HEK293 (cell line): Measurements from ENCODE around the gene HRC.
A peak's percentile ranks its signal among the peaks of the same experiment; 100 is the strongest.

Experiments
- BCL11A ChIP-seq: fragments of 450-650 bp; formaldehyde crosslinking; IDR thresholded peaks from 2 replicates; pipeline ENCODE4 v1.5.1; 2016; ENCODE audit warnings: low read depth, missing biosample characterization, missing genetic modification characterization
- BCL11B ChIP-seq: fragments of 450-650 bp; formaldehyde crosslinking; IDR thresholded peaks from 2 replicates; pipeline ENCODE4 v1.5.1; 2016; ENCODE audit warnings: low read depth, missing biosample characterization, missing genetic modification characterization
- EGR2 ChIP-seq: fragments of 450-650 bp; formaldehyde crosslinking; IDR thresholded peaks from 2 replicates; pipeline ENCODE4 v1.5.1; 2016; ENCODE audit warnings: low read depth, missing biosample characterization, missing genetic modification characterization
- PRDM1 ChIP-seq: fragments of 450-650 bp; formaldehyde crosslinking; IDR thresholded peaks from 2 replicates; pipeline ENCODE4; 2016; ENCODE audit warnings: missing biosample characterization, missing genetic modification characterization
- REPIN1 ChIP-seq: fragments of 450-650 bp; formaldehyde crosslinking; IDR thresholded peaks from 2 replicates; pipeline ENCODE4 v1.5.1; 2017; ENCODE audit warnings: missing biosample characterization, missing genetic modification characterization, low read depth
- SALL2 ChIP-seq: fragments of 450-650 bp; formaldehyde crosslinking; IDR thresholded peaks from 2 replicates; pipeline ENCODE4 v1.5.0; 2017; ENCODE audit warnings: missing biosample characterization, mild to moderate bottlenecking, missing genetic modification characterization, borderline replicate concordance
- ZBTB10 ChIP-seq: fragments of 450-650 bp; formaldehyde crosslinking; IDR thresholded peaks from 2 replicates; pipeline ENCODE4 v1.5.1; 2016; ENCODE audit warnings: missing biosample characterization, missing genetic modification characterization
- ZBTB17 ChIP-seq: fragments of 450-650 bp; formaldehyde crosslinking; IDR thresholded peaks from 2 replicates; pipeline ENCODE4 v1.5.1; 2016; ENCODE audit warnings: missing biosample characterization, missing genetic modification characterization
- ZEB2 ChIP-seq: fragments of 450-650 bp; formaldehyde crosslinking; IDR thresholded peaks from 2 replicates; pipeline ENCODE4 v1.5.1; 2016; ENCODE audit warnings: missing biosample characterization, missing genetic modification characterization
- ZNF121 ChIP-seq: fragments of 450-650 bp; formaldehyde crosslinking; IDR thresholded peaks from 2 replicates; pipeline ENCODE4 v1.5.1; 2016; ENCODE audit warnings: missing biosample characterization, missing genetic modification characterization
- ZNF16 ChIP-seq: fragments of 450-650 bp; formaldehyde crosslinking; IDR thresholded peaks from 2 replicates; pipeline ENCODE4 v1.5.1; 2016; ENCODE audit warnings: low read depth, missing biosample characterization, missing genetic modification characterization
- ZNF169 ChIP-seq: fragments of 450-650 bp; formaldehyde crosslinking; IDR thresholded peaks from 2 replicates; pipeline ENCODE4 v1.5.1; 2016; ENCODE audit warnings: missing biosample characterization, missing genetic modification characterization
- ZNF2 ChIP-seq: fragments of 450-650 bp; formaldehyde crosslinking; IDR thresholded peaks from 2 replicates; pipeline ENCODE4 v1.5.1; 2016; ENCODE audit warnings: missing biosample characterization, missing genetic modification characterization
- ZNF211 ChIP-seq: fragments of 450-650 bp; formaldehyde crosslinking; IDR thresholded peaks from 2 replicates; pipeline ENCODE4 v1.5.1; 2016; ENCODE audit warnings: low read depth, missing biosample characterization, missing genetic modification characterization
- ZNF223 ChIP-seq: fragments of 450-650 bp; formaldehyde crosslinking; IDR thresholded peaks from 2 replicates; pipeline ENCODE4 v1.5.1; 2016; ENCODE audit warnings: missing biosample characterization, missing genetic modification characterization
- ZNF248 ChIP-seq: fragments of 450-650 bp; formaldehyde crosslinking; IDR thresholded peaks from 2 replicates; pipeline ENCODE4 v1.5.1; 2017; ENCODE audit warnings: missing biosample characterization, missing genetic modification characterization
- ZNF26 ChIP-seq: fragments of 450-650 bp; formaldehyde crosslinking; IDR thresholded peaks from 2 replicates; pipeline ENCODE4 v1.5.1; 2016; ENCODE audit warnings: missing biosample characterization, missing genetic modification characterization
- ZNF302 ChIP-seq: fragments of 450-650 bp; formaldehyde crosslinking; IDR thresholded peaks from 2 replicates; pipeline ENCODE4 v1.5.1; 2016; ENCODE audit warnings: missing biosample characterization, missing genetic modification characterization, low read depth
- ZNF423 ChIP-seq: fragments of 450-650 bp; formaldehyde crosslinking; IDR thresholded peaks from 2 replicates; pipeline ENCODE4 v1.5.1; 2016; ENCODE audit warnings: missing biosample characterization, missing genetic modification characterization
- ZNF426 ChIP-seq: fragments of 450-650 bp; formaldehyde crosslinking; IDR thresholded peaks from 2 replicates; pipeline ENCODE4 v1.5.1; 2017; ENCODE audit warnings: missing biosample characterization, missing genetic modification characterization, mild to moderate bottlenecking, inconsistent platforms, moderate library complexity
- ZNF433 ChIP-seq: fragments of 450-650 bp; formaldehyde crosslinking; IDR thresholded peaks from 2 replicates; pipeline ENCODE4 v1.5.1; 2016; ENCODE audit warnings: missing biosample characterization, missing genetic modification characterization, low read depth
- ZNF544 ChIP-seq: fragments of 450-650 bp; formaldehyde crosslinking; IDR thresholded peaks from 2 replicates; pipeline ENCODE4 v1.5.0; 2017; ENCODE audit warnings: missing biosample characterization, missing genetic modification characterization
- ZNF626 ChIP-seq: fragments of 450-650 bp; sonication (Bioruptor Pico); formaldehyde crosslinking; IDR thresholded peaks from 2 replicates; pipeline ENCODE4 v1.5.1; 2018; ENCODE audit warnings: missing biosample characterization, missing genetic modification characterization, inconsistent platforms
- ZNF704 ChIP-seq: fragments of 450-650 bp; formaldehyde crosslinking; IDR thresholded peaks from 2 replicates; pipeline ENCODE4 v1.5.1; 2016; ENCODE audit warnings: missing biosample characterization, missing genetic modification characterization
- ZNF792 ChIP-seq: fragments of 450-650 bp; formaldehyde crosslinking; IDR thresholded peaks from 2 replicates; pipeline ENCODE4 v1.5.1; 2016; ENCODE audit warnings: missing biosample characterization, missing genetic modification characterization
- ZSCAN16 ChIP-seq: fragments of 450-650 bp; formaldehyde crosslinking; IDR thresholded peaks from 2 replicates; pipeline ENCODE4 v1.5.1; 2016; ENCODE audit warnings: missing biosample characterization, missing genetic modification characterization
- TF ChIP-seq, protein P1 (sequence below): fragments of 450-650 bp; formaldehyde crosslinking; IDR thresholded peaks from 2 replicates; pipeline ENCODE4 v1.5.1; 2016; ENCODE audit warnings: missing biosample characterization, missing genetic modification characterization
- TF ChIP-seq, protein P2 (sequence below): fragments of 450-650 bp; formaldehyde crosslinking; IDR thresholded peaks from 2 replicates; pipeline ENCODE4 v1.5.1; 2016; ENCODE audit warnings: missing biosample characterization, missing genetic modification characterization

Gene HRC

GRCh38 chr19:49150106-49150943, 4.9 kb downstream of the HRC start (continued):
- TF ChIP-seq, protein P1, sequence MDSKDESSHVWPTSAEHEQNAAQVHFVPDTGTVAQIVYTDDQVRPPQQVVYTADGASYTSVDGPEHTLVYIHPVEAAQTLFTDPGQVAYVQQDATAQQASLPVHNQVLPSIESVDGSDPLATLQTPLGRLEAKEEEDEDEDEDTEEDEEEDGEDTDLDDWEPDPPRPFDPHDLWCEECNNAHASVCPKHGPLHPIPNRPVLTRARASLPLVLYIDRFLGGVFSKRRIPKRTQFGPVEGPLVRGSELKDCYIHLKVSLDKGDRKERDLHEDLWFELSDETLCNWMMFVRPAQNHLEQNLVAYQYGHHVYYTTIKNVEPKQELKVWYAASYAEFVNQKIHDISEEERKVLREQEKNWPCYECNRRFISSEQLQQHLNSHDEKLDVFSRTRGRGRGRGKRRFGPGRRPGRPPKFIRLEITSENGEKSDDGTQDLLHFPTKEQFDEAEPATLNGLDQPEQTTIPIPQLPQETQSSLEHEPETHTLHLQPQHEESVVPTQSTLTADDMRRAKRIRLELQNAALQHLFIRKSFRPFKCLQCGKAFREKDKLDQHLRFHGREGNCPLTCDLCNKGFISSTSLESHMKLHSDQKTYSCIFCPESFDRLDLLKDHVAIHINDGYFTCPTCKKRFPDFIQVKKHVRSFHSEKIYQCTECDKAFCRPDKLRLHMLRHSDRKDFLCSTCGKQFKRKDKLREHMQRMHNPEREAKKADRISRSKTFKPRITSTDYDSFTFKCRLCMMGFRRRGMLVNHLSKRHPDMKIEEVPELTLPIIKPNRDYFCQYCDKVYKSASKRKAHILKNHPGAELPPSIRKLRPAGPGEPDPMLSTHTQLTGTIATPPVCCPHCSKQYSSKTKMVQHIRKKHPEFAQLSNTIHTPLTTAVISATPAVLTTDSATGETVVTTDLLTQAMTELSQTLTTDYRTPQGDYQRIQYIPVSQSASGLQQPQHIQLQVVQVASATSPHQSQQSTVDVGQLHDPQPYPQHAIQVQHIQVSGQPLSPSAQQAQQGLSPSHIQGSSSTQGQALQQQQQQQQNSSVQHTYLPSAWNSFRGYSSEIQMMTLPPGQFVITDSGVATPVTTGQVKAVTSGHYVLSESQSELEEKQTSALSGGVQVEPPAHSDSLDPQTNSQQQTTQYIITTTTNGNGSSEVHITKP (tag by site-specific recombination), result peak; percentile 100
- TF ChIP-seq ZNF426, result no peak
- TF ChIP-seq ZNF169 (tag by site-specific recombination), result no peak
- peak; percentile 38; the same call in 1 of the 2 replicates for TF ChIP-seq ZEB2
- peak; percentile 71 for TF ChIP-seq PRDM1 (tag by site-specific recombination)
- no peak for TF ChIP-seq REPIN1
- no peak for TF ChIP-seq ZNF626 (tag by site-specific recombination)
- peak; percentile 61; the same call in 1 of the 2 replicates for TF ChIP-seq ZBTB17 (tag by site-specific recombination)
- TF ChIP-seq EGR2, result peak; percentile 29; the same call in 1 of the 2 replicates
- no peak for TF ChIP-seq ZNF544
- no peak for TF ChIP-seq ZNF211 (tag by site-specific recombination)
- TF ChIP-seq ZNF223, result no peak
- TF ChIP-seq SALL2, result no peak
- TF ChIP-seq ZNF792, result no peak
- TF ChIP-seq, protein P2, sequence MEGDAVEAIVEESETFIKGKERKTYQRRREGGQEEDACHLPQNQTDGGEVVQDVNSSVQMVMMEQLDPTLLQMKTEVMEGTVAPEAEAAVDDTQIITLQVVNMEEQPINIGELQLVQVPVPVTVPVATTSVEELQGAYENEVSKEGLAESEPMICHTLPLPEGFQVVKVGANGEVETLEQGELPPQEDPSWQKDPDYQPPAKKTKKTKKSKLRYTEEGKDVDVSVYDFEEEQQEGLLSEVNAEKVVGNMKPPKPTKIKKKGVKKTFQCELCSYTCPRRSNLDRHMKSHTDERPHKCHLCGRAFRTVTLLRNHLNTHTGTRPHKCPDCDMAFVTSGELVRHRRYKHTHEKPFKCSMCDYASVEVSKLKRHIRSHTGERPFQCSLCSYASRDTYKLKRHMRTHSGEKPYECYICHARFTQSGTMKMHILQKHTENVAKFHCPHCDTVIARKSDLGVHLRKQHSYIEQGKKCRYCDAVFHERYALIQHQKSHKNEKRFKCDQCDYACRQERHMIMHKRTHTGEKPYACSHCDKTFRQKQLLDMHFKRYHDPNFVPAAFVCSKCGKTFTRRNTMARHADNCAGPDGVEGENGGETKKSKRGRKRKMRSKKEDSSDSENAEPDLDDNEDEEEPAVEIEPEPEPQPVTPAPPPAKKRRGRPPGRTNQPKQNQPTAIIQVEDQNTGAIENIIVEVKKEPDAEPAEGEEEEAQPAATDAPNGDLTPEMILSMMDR (tag by site-specific recombination), result peak; percentile 45; the same call in 1 of the 2 replicates
- no peak for TF ChIP-seq ZNF248 (tag by site-specific recombination)
- no peak for TF ChIP-seq ZSCAN16 (tag by site-specific recombination)
- TF ChIP-seq BCL11B (tag by site-specific recombination), result no peak; the same call in 1 of the 2 replicates
- TF ChIP-seq ZNF121 (tag by site-specific recombination), result no peak
- TF ChIP-seq ZNF704 (tag by site-specific recombination), result no peak
- TF ChIP-seq ZNF433, result no peak
- no peak for TF ChIP-seq ZNF16 (tag by site-specific recombination)
- TF ChIP-seq ZBTB10 (tag by site-specific recombination), result peak; percentile 93
- TF ChIP-seq ZNF302, result no peak
- no peak for TF ChIP-seq ZNF423 (tag by site-specific recombination)
- peak; percentile 72; the same call in 1 of the 2 replicates for TF ChIP-seq ZNF2 (tag by site-specific recombination)
- no peak for TF ChIP-seq BCL11A (tag by site-specific recombination)
- TF ChIP-seq ZNF26, result no peak
